HG03196 (cell line): Measurements from ENCODE around the gene TOMM6.

Source experiments
- ATAC-seq: cut with Tn5 transposase; IDR thresholded peaks from one replicate; pipeline ENCODE4 v1.9.1; 2021; ENCODE audit not compliant: unreplicated experiment

Gene TOMM6

DNA sequence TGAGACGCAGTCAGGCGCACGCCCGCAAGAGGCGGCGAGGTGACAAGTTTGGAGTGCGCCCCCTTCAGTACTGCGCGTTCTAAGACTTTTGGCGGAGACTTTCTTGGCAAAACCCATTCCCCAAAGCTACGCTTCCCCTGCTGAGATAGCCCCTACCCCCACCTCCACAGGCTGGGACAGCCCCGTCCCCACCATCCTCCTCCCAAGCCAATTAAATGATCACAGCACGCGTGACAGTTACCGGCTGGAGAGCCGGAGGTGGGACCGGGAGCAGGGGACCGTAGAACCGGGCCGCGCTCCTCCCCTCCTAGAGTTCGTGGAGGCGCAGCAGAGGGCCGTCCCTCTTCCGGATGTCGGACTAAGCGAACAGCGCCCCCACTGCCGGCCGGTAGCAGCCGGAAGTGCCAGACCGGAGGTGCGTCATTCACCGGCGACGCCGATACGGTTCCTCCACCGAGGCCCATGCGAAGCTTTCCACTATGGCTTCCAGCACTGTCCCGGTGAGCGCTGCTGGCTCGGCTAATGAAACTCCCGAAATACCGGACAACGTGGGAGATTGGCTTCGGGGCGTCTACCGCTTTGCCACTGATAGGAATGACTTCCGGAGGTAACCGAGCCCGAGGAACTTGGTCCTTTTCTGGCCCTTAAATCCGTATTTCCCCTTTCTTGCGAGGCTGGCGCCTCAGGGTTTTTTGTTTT lies at the start of gene TOMM6:
Gene TOMM6, plus strand, starts transcription at position 476 of the 699 bp plus-strand sequence. Its CDS starts 4 bp downstream, at position 480.
- peak; percentile 80 for ATAC-seq

DNA sequence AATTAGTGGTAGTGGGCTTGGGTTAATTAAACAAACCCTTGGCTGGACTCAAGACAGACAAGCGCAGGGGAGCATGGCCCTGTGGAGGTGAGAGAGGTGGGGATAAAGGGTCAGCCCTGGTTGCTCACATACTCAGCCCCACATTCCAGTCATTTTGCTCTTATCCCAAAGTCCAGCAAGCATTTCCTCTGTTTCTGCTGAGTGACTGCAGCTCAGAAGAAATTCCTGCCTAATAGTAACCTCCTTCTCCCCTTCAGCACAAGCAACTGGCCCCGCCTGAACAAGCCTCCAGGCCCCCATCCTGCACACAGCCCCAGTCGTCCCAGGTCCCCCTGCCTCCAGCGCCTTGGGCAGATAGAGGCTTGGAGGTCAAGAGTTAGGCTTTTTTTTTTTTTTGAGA lies 48.5 kb upstream of the TOMM6 start:
- no peak for ATAC-seq

GRCh38 chr6:41740366-41741162 lies 46.9 kb upstream of the TOMM6 start:
- no peak for ATAC-seq

- no peak for ATAC-seq
Observed at GRCh38 chr6:41741625-41742490, 45.6 kb upstream of the TOMM6 start.

- no peak for ATAC-seq
Observed at GRCh38 chr6:41743406-41744235, 43.9 kb upstream of the TOMM6 start.

DNA sequence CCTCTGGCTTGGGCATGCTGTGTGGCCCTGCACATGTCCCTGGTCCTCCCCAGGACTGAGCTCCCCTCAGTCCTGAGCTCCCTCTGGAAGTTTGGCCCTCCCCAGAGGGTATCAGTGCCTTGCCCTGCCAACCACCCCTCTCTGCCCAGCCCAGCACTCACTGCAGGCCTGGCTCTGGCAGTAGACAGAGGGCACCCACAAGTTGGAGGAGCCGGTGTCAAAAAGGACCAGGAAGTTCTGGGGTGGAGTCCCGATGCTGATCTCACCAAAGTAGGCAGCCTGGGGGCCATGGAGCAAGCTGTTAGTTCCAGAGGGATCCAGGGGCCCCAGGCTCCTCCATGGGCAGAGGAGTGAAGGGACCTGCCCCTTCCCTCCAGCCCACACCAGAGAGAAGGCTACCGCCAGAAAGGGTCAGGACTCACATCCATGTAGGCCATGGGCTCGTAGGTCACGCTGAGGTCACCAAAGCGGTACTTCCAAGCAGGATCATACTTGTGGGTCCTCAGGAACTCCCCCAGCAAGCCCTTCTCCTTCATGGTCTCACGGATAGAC lies 43.2 kb upstream of the TOMM6 start:
- ATAC-seq: no peak

DNA sequence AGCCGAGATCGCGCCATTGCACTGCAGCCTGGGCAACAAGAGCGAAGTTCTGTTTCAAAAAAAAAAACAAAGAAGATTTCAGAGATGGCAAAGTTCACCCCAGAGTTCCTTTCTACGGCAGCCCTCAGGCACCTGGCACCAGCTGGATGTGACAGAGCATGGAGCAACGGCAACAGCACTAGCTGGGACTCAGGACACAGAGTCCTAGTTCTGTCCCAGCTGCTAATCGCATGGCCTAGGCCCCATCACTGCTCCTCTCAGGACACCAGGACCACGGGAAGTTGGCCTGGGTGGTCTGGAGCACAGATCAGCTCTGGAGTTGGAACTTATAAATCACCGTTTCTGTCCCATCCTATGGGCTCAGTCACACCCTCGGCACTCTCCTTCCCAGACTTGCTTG lies 41.4 kb upstream of the TOMM6 start:
- ATAC-seq: no peak

DNA sequence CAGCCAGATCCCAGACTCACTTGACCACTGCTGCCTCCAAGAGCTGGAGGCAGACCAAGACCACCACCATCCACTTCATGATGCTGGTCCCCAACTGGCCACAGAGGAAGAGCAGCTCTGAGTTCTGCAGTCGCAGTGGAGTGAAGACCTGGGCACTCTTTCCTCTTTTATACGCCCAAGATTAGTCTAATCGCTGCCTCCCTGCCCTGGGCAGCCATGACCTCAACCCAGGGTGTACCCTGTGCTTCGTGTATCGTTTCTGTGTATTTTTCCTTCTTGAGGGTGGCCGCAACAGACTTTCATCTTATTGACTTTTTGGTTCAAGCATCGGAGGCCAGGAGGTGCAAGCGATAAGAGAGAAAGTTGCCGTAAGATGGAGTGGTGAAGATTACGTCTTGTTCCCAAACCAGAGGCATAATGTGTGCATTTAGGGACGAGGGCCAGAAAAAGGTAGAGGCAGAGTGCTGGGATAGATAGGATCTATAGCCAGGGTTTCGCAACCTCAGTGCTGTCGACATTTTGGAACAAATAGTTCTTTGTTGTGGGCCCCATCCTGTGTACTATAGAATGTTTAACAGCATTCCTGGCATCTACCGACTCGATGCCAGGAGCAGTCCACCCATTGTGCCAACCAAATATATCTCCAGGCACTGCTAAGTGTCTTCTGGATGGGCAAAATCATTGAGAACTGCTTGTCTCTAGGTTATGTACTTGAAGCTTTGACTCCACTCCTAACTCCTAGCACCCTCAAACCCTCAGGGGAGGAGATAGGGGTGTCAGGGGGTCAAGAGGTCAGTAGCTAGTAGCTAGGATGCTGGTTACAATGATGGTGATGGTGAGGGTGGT lies 40.0 kb upstream of the TOMM6 start, which contains the start of gene PGC:
Gene PGC, minus strand, starts transcription at position 142 of the 846 bp plus-strand sequence. Its CDS starts 63 bp downstream, at position 79.
- no peak for ATAC-seq

- no peak for ATAC-seq
Observed at GRCh38 chr6:41748102-41748477, 39.4 kb upstream of the TOMM6 start.

GRCh38 chr6:41748542-41748941 lies 39.0 kb upstream of the TOMM6 start:
- ATAC-seq: no peak

DNA sequence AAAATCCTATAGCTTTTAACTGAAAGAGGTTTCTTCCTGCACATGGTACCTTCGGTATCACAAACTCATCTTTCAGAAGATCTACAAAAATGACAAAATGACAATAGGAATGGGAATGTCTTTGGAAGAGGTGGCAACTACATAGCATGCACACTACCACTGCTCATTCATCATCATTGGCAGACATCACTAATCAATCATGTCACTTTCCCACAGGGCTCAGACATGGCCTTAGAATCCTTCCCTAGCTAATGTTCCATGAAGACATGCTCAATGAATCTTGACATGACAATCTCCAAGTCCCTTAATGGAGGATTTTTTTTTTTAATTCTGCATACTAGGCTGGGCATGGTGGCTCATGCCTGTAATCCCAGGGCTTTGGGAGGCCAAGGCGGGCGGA lies 37.1 kb upstream of the TOMM6 start:
- no peak for ATAC-seq

DNA sequence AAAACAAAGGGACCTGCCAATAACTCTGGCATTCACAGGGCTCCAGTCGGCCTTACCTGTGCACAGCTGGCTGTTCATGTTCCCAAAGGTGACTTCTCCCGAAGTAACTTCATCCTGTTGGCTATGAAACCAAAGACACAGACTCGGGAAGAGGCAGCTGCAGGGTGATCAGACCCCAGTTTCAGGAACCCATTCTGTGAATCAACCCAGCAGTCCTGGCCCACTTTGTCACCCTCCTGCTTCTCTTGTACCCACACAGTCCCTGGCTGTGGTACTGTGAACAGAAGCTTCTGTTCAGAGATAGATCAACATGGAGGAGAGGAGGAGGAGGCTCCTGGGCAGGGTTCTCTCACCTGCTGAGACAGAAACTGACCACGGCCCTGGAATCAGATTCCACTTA lies 31.6 kb upstream of the TOMM6 start:
- ATAC-seq: no peak

DNA sequence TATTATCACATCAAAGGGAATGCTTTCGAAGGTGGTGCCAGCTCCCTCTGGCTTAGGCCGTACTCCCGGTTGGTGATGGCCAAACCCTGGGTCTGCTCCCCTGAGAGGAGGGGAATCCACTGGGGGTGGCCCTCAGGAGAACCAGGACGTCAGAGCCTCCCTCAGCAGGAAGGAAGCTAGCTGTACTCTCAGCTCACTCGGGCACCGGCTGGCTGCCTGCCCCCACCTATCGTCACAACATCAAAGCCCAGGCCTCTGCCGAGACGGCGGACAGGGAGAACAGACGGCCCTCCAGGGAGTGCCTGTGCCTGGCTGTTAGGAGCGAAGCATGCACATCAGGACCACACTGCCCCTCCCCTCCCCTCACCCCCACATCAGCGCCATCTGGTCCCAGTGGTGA lies 31.1 kb upstream of the TOMM6 start:
- ATAC-seq: no peak

DNA sequence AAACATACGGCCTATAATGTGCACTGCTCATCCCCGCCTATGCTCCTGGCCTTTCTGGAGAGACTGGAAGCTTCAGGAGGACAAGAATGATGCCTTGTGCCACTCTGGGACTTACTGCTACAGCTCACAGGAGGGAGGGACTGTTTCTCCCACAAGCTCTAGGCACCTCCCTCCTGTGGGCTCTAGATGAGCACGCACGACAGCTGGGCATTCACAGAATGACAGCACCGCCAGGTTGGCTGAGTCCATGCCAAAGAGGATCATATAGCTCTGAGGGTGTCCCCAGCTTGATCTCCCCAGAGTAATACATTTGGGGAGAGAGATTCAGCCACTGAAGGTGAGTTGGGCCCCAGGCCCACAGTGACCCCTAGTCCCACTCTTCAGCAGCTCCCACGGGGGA lies 30.2 kb upstream of the TOMM6 start:
- ATAC-seq: no peak

GRCh38 chr6:41757931-41758640 lies 29.4 kb upstream of the TOMM6 start:
- ATAC-seq: no peak

- ATAC-seq: no peak
Observed at GRCh38 chr6:41758641-41759035, 28.9 kb upstream of the TOMM6 start.

GRCh38 chr6:41759106-41759904 lies 28.2 kb upstream of the TOMM6 start:
- no peak for ATAC-seq
